Anterior cingulate cortex (tissue), 58 donors: ENCODE data around the gene HIVEP3.
A peak's percentile ranks its signal among the peaks of the same experiment; 100 is the strongest.

Experiments used
- DNase-seq, 58 donors: peaks; one replicate each; lab custom pipeline; 2025; lab: John Stamatoyannopoulos, UW

The HIVEP3 gene

DNA sequence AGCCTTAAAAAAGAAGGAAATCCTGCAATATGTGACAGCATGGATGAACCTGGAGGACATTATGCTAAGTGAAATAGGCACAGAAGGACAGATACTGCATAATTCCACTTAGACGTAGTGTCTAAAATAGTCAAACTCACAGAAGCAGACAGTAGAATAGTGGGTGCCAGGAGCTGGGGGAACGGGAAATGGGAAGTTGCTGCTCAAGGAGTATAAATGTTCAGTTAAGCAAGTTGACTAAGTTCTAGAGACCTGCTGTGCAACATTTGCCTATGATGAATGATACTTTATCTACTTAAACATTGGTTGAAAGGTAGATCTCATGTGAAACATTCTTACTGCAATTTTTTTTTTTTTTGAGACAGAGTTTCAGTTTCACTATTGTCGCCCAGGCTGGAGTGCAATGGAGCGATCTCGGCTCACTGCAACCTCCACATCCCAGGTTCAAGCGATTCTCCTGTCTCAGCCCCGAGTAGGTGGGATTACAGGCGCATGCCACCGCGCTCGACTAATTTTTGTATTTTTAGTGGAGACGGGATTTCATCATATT, 197.8 kb downstream of the HIVEP3 start:
- no peak for DNase-seq

GRCh38 chr1:41719590-41719989, 199.1 kb downstream of the HIVEP3 start:
- no peak for DNase-seq

DNA sequence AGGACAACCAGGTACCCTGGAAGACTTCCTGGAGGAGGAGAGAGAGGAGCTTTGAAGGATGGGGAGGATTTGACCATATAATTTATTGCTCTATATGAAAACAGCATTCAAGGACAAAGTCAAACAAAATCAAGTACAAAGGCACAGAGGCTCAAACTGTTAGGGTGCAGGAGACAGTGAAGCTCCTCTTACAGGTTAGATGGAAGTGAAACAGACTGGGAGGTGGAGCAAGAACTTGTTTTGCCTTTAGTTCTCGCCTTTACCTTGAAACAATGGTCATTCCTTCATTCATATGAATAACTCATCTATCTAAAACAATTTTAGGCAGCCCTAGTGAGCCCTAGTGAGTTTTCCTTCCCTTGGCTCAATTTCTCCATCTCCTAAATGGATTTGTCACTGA, 199.6 kb downstream of the HIVEP3 start:
- no peak for DNase-seq

DNA sequence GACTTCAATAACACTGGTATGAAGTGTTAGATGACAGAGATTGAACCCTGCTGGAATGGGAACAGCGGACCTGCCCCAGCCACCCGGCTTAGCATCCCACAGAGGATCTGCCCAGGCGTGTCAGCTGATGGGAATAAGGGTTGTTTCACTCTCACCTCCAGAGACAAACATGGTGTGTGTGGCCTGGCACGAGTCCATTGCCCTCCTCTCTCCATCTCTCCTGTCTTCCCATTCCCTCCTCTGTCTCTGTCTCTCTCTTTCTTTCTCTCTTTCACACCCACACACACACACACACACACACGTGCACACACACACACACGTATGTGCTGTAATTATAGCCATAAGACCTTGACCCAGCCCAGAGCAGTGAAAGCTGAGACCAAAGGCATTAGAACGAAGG, 200.2 kb downstream of the HIVEP3 start:
- DNase-seq, result no peak

DNA sequence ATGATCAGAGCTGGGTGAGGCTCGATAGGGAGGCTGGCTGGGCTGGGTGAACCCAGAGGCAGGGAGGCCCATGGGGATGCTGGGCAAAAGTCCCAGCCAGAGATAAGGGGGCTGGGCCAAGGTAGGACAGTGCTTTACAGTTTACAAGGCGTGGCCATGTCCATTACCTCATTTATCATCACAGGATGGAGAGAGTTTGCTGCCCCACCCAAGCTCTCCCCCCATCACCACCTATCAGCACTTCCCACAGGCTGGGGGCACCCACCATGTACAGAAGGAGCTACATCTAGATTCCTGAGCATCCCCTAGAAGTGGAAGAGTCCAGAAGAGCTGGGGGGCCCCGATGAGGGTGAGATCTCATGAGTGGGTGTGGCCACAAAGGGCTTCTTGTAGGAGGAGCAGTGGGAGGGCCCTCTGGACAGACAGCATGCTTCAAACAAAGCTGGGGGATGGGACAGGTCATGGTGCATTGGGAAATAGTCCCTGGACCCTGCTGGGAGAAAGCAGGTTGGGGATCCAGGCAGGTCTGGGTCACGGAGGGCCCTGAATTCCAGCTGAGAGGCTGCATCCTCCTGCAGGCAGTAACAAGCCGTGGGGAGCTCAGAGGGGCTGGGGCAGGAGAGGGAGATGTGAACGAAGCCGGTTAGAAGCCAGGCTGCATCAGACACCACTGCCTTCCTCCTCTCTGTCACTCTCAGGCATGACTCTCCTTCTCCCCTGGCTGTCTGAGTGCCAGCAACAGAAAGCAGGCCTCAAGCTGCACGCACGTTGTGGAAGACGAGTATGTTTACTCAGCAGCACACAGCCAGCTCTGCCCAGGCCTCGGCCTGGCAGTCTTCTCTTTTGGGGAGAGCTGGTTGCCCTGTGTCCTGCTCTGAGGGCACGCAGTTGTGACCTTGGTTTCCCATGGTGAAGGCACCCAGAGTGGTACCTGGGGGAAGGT, 202.3 kb downstream of the HIVEP3 start:
- peak in 3 of 58 donors; percentile 8 to 29 (median 11) for DNase-seq

- no peak for DNase-seq
Observed at GRCh38 chr1:41715441-41716095, 203.2 kb downstream of the HIVEP3 start.

DNA sequence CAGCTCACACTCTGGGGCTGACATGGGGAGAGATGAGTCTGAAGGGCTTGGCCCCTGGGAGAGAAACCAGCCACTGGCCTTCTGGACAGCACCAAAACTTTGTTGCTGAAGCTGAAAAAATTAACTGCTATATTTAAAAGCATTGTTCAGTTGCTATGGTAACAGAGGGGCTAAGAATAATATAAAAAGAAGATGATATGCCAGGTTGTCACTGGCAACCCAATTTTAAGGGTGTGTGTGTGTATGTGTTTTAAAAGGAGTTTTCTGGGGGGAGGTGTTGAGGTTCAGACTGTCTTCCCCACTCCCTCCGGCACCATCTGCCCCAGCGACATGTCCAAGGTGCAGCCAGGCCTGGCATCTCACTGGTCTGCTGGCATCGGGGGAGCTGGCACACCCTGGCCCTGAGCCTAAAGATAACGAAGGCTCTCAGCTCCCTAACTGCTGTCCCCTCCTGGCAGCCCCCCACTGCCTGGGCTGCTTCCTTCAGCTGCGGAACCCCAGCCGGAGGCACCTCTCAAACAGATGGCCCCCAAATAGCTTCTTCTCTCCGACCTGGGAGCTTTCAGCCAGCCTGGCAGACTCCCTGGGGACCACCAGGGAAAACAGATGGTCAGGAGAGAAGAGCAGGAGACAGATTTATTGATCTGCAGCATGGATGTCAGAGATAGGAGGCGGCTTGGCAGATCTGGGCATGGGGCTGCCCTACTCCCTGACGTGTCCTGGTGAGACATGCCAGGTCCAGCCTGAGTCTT, 203.9 kb downstream of the HIVEP3 start:
- DNase-seq, result peak in 11 of 58 donors; percentile 18 to 78 (median 38)

GRCh38 chr1:41713557-41714327, 205.0 kb downstream of the HIVEP3 start:
- DNase-seq, result no peak

GRCh38 chr1:41713141-41713540, 205.6 kb downstream of the HIVEP3 start:
- DNase-seq, result peak in 10 of 58 donors; percentile 20 to 40 (median 31)

DNA sequence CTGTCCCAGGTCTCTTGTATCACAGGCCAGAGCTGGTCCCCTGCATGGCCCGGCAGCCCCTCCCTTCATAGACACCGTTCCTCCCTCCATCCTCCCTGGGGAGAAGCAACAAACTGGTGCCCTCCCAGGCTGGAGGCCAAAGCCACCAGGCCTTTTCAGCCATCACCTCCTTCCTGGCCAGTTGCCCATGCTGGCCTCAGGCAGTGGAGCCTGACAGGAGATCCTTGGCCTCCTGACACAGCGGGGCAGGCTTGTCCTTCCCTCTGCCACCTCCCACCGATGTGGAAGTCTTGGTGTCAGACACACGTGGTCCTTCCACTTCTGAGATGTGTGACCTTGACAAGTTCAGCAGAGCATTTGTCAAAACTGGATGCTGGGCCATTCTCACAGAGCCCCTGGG, 206.0 kb downstream of the HIVEP3 start:
- peak in 21 of 58 donors; percentile 15 to 59 (median 34) for DNase-seq

- DNase-seq, result peak in 2 of 58 donors; percentile 27 to 29
Observed at GRCh38 chr1:41712081-41712480, 206.6 kb downstream of the HIVEP3 start.

GRCh38 chr1:41711581-41711980, 207.1 kb downstream of the HIVEP3 start:
- DNase-seq, result peak in 16 of 58 donors; percentile 10 to 39 (median 26)

GRCh38 chr1:41710980-41711379, 207.7 kb downstream of the HIVEP3 start:
- DNase-seq, result no peak

DNA sequence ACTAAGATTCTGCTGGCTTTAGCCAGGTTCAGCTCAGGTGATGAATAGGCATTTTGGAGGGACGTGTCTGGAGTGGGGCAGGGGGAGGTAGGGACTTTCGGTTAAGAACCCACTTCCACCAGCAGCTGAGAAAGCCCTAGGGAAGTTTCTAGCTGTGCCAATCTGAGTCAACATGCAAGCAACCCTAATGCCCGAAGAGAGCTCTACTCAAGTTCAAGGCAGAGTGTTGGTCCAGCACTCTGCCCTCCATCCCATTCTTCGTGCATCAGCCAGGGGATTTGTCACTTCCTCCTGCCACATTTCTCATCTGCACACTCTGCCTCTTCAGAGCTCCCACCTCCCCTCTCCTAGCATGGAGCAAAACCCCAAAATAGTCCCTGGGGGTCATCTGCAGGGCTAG, 208.8 kb downstream of the HIVEP3 start:
- DNase-seq, result no peak

DNA sequence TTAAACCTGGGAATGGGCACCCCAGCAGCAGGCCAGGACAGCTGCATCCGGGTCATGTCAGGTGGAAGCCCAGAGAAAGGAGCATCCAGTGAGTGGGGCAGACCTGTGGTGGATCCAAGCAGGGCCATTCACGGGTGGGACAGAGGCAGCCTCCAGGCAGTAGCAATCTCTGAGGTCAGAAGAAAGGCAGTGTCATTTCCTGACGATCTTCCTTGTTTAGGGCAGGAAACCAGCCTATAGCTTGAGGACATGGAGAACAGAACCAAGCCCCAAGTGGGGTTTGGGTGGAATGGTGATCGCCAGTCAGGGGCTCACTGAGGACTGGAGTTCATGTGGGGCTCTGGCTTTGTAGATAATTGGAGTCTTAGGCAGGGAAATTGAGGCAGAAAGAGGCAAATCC, 209.4 kb downstream of the HIVEP3 start:
- DNase-seq, result no peak

DNA sequence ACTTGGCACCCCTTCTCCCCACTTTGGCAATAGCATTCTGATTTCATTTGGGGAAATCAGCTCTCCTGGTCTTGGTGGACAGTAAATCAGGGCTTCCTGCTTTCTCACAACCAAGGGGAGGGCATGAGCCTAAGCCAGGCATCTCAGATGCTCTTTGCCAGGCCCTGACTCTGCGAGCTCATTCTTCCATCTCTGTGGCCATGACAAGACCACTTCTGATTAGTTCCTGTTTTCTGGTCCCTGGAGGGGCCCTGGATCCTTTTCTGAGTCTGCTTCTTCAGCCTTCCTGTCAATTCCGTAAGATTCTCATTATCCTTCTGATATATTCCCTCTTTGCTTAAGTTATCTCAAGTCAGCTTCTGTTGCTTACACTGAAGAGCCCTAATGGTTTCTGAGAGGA, 210.4 kb downstream of the HIVEP3 start:
- DNase-seq, result no peak

DNA sequence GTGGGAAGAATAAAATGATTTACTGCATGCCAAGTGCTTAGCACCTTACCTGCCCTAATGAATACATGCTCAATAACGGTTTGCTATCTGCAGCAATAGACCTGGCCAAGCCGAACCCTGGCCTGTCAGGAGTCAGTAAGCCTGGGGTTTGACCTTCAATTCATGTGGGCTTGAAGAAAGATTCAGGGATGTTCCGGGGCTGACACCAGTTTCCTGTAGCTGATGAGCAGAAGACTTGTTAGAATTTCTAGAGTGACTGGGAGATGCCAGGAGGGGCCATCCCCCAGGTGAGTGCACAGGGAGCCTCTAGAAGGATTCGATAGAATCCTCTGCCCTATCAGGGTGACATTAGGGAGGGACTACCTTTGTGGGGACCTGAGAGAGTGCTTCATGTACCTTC, 210.9 kb downstream of the HIVEP3 start:
- DNase-seq, result no peak

- DNase-seq, result no peak
Observed at GRCh38 chr1:41705798-41706197, 212.9 kb downstream of the HIVEP3 start.

DNA sequence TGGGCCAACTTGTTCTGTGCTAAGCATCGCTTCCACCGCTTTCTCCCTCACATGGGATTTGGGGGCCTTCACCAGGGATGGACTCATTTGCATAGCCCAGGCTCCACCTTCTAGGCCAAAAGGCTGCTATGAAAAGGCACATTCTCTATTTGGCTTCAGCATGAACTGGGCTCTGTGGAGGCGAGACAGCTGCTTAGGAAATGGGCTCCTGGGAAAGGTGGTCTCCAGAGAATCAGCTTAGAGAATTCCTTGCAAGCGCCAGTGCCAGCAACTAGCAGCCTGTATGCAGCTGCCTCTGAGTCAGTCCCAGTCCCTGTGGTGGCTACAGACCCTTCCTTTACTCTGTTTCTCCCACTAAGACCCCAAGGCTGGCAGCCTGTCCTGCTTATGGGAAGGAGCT, 214.5 kb downstream of the HIVEP3 start:
- no peak for DNase-seq

DNA sequence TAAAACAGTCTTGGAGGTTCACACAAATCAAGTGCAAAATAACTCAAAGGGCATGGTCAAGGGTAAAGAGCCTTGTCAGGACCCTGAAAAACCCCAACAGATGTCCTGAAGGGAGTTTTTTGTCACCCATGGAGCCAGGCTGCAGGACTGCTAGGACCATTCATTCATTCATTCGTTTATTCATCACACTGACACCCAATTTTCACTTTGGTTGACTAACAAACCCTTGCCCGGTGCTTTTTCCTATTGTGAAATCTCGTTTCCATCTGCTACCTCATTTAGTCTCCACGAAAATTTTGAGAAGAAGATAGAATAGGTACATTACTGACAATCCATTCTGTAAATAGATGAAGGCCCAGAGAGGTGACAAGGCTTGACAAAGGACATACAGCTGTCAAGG, 216.0 kb downstream of the HIVEP3 start:
- no peak for DNase-seq
